Epithelial cell of esophagus (primary cell): ENCODE measurements around the gene ABLIM2.

Experiments
- DNase-seq: peaks from one replicate; pipeline ENCODE4 v3.0.0; 2010; ENCODE audit warnings: low read depth
- H3K4me3 ChIP-seq: 2 replicates; pipeline ENCODE4 v1.5.1; 2011; ENCODE audit warnings: mild to moderate bottlenecking, low read length, control low read depth
- TF ChIP-seq, protein P1 (sequence below): IDR thresholded peaks from 2 replicates; pipeline ENCODE4 v1.5.1; 2011; ENCODE audit warnings: low read depth, mild to moderate bottlenecking, low read length, control low read depth, inconsistent platforms; ENCODE audit not compliant: insufficient read depth; ENCODE audit errors: missing control alignments

ABLIM2 gene

DNA sequence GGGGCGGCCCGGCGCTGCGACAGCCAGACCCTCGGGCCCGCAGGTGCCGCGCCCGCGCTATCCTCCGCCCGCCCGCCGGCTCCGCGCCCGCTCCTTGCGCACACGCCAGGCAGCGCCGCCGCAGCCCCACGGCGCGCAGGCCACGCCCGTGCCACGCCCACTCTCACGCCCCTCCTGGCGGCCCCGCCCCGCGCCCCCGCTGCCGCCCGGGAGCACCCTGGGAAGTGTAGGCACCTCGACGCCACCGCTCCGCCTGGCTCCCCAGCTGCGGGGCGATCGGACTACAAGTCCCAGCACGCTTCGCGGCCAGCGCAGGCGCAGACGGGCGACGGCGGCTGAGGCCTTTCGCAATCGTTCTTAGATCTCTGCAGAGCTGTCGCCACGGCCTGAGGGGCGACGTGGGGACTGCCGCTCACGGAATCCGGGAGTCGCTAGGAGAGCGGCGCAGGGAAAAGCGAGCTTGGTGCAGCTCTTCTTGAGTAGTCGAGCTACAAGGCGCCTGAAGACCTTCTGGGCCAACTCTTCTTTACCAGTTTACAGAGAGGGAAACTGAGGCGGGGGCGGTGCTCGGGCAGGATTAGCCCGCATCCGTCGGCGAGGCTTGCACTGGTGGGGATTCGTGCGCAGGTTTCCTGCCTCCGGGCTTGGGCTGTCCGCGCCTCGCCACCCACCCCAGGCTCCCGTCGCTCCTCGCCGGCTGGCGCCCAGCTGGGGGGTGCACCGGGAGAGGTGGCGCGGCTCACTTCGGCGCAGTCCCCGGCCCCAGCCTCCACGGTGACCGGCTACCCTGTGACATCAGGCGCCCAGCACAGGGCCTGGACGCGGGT, at the start of gene ABLIM2:
Gene ABLIM2, minus strand, starts transcription at position 104 of the 827 bp plus-strand sequence. CDS start 124 bp downstream, outside the sequence.
- H3K4me3 ChIP-seq, result peak within 1 kb of the TSS; percentile 89
- TF ChIP-seq, protein P1, sequence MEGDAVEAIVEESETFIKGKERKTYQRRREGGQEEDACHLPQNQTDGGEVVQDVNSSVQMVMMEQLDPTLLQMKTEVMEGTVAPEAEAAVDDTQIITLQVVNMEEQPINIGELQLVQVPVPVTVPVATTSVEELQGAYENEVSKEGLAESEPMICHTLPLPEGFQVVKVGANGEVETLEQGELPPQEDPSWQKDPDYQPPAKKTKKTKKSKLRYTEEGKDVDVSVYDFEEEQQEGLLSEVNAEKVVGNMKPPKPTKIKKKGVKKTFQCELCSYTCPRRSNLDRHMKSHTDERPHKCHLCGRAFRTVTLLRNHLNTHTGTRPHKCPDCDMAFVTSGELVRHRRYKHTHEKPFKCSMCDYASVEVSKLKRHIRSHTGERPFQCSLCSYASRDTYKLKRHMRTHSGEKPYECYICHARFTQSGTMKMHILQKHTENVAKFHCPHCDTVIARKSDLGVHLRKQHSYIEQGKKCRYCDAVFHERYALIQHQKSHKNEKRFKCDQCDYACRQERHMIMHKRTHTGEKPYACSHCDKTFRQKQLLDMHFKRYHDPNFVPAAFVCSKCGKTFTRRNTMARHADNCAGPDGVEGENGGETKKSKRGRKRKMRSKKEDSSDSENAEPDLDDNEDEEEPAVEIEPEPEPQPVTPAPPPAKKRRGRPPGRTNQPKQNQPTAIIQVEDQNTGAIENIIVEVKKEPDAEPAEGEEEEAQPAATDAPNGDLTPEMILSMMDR, result no peak
- peak; percentile 98 for DNase-seq

DNA sequence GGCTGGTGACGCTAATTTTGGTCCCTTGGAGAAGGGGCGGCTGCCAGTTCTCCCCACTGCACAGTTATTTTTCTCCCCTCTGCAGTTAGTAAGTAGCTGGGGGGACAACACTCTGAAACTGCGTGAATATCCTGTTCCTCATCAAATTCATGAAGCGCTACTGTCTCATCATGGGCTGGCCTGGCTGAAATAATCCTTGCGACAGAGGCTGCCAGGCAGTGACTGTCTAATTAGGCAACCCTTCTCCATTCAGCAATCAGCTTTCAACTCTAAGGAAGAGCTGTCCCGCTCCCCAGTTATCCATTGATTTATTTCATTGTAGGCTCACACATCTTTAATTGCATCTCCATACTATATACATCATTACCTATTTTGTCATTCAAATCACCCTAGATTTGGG, 48.7 kb upstream of the ABLIM2 start:
- TF ChIP-seq, protein P1, result no peak
- DNase-seq, result peak; percentile 36

DNA sequence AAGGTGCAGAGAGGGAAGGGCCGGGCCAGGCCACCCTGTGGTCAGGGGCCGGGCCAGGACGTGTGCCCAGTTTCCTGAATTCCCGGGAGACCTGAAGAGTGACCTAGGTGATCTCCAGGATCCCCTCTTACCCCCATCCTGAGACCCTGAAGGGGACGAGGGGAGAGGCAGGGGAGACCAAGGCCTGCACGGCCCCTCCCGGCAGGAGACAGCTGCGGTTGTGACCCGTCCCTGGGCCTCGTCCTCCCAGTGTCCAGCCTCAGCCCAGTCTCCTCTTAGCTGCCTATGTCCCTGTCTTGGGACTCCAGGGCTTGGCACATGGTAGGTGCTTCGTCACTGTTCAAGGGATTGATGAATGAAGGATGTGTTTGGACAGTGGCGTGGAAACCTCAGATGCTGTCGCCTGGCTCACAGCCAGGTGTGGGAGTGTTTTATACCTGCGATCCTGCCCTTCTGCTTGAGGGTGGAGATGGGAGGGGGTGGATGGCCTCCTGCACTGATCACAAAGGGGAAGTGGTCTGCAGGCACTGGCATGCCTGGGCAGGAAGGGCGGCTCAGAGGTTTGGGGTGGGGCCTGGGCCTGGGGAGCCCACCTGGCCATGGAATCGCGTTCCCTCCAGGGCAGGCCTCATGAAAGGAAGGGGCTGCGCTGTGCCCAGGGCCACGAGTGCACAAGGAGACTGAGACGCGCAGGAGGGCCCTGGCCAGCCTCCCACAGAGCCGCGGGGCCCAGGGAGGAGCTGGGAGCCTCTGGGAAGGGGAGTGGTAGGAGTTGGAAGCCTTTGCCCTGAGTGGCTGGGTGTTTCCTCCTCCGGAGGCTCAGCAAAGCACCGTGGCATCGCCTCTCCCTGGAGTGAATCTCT, 47.4 kb upstream of the ABLIM2 start:
- peak; percentile 90 for DNase-seq
- no peak overlapping the region for H3K4me3 ChIP-seq
- TF ChIP-seq, protein P1, result no peak

More for the DNA sequence above, 48.7 kb upstream of the ABLIM2 start:
- no peak overlapping the region for H3K4me3 ChIP-seq

DNA sequence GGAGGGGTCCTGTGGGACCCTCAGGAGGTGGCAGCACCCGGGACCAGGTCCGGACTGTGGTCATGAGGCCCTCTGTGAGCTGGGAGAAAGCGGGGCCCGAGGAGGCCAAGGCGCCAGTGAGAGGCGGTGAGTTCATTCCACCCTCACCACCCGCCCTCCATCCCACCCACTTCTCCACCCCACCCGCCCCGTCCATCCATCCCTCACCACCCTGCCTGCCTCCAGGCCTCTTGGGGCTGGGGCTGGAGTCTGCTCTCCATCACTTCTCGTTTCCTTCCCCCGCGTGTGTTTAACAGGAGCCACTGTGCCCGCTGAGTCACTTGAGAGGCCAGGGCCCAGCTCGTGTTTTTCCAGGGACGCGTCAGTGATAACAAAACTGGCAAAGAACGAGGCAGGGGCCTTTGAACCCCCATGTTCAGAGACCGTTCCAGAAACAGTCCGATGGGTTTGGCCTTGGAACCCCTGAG, 46.7 kb upstream of the ABLIM2 start:
- no peak overlapping the region for H3K4me3 ChIP-seq
- DNase-seq, result peak; percentile 39
- TF ChIP-seq, protein P1, result no peak

GRCh38 chr4:8204576-8205227, 46.1 kb upstream of the ABLIM2 start:
- no peak for DNase-seq
- H3K4me3 ChIP-seq, result no peak overlapping the region
- TF ChIP-seq, protein P1, result no peak

- no peak overlapping the region for H3K4me3 ChIP-seq
- TF ChIP-seq, protein P1, result no peak
- no peak for DNase-seq
Observed at GRCh38 chr4:8203817-8204216, 45.2 kb upstream of the ABLIM2 start.
